Inferior parietal cortex (tissue), 1 donor: Measurements from ENCODE around the gene CCZ1.
"Not testable (repeated sequence)": the region's sequence is repeated elsewhere in the genome, so short reads cannot be mapped to it uniquely, and the experiment has no call there.

Source experiments
- DNase-seq: peaks from one replicate; pipeline ENCODE4 v3.0.0-alpha.2; 2016; ENCODE audit errors: extremely low spot score

Gene CCZ1

DNA sequence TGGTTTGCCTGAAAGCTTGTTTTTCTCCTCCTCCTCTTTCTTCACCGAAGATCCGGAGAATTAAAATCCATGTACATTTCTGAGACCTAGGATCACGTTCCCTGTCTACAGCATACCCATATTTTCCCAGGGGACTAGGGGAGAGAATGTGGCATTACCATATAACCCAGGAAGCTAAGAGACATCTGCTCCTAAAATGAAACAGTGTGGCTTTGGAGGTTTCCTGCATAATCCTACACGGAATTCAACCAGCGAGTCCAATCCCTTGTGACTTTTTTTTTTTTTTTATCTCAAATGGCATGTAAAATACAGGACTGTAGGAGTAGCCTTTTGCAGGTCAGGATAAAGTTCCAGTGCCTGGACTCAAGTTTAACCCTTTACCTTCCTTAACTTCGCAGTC lies 10.3 kb downstream of the CCZ1 start:
- not testable (repeated sequence) for DNase-seq

DNA sequence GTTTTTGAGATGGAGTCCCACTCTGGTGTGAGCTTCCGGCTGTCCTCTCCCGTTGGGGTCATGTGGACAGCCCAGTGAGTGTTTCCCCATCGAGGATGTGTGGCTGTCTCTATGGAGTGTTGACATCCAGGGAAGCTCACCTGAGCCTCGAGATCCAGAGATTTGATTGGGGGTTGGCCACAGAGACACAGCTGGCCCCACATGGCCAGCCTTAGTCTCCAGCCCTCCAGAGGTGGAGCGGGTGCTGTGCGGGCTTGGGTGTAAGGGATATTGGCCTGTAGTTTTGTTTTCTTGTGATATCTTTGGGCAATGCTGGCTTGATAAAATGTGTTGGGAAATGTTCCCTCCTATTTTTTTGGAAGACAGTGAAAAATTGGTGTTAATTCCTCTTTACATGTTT lies 18.0 kb downstream of the CCZ1 start:
- DNase-seq = not testable (repeated sequence)

DNA sequence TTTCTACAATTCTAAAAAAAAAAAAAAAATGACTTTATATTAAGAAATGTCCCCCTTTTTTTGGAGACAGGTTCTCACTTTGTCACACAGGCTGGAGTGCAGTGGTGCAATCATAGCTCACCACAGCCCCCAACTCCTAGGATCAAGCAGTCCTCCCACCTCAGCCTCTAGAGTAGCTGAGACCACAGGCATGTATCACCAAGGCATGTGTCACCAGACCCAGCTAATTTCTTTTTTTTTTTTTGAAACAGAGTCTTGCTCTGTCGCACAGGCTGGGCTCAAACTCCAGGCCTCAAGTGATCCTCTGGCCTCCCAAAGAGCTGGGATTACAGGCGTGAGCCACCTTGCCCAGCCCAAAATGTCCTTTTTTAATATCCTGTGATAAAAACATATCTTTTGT lies 25.6 kb downstream of the CCZ1 start:
- not testable (repeated sequence) for DNase-seq

DNA sequence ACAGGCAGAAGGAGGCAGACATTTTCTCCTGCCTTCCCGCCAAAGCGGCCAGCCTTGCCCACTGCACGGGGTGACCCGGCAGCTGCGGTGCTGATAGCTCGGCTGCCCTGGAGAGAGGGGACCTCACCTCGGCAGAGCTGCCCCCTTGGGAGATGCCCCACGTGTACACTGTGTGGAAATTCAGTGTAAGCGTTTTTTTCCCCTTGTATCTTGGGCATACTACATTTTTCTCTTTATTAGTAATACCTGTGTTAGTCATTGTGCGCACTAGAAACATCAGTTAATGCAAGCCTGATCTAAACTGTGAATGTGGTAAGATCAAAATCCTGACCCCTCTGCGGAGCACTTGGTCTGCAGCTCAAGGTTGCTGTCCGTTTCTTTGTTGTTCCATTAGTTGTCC lies 26.1 kb downstream of the CCZ1 start:
- not testable (repeated sequence) for DNase-seq

DNA sequence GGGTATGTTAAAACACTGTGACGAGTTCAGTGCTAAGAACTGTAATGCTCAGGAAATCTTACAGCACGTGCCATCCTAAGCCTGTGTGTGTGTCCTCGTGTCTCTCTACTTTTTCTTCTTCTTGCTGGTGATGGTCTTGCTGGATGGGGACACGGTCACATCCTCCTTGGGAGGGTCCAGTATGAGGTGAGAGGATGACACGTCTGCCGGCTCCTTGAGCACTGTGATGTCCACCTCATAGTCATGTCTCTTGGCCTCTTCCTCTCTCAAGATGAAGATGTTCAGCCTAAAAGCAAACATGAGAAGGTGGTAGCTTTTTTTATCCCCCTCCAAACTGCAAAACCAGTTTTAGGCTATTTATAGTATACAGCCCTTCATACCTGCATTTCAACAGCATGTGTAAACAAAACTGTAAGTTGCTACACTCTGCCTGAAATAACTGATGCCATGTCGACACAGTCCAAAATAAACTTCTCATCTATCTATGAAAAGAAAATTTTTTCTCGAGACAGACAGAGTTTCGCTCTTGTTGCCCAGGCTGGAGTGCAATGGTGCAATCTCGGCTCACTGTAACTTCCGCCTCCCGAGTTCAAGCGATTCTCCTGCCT lies 27.8 kb downstream of the CCZ1 start:
- DNase-seq = not testable (repeated sequence)

DNA sequence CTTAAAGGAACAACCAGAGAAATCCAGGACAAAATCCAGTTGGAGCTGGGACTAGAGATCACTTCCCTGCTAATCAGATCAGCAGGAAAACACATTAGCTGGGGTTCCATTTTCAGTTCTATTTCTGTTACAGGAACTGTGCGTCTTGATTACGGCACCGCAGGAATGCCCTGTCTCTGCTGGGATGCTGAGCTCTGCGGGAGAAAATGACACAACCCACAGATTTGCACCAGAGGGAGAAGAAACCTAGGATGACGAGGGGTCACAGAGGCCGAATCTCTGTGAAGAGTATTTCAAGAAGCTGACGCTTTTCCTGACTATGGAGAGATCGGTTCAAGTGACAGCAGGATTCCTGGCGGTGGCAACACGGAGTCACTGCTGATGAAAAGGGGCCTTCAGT lies 31.8 kb downstream of the CCZ1 start:
- DNase-seq = not testable (repeated sequence)

DNA sequence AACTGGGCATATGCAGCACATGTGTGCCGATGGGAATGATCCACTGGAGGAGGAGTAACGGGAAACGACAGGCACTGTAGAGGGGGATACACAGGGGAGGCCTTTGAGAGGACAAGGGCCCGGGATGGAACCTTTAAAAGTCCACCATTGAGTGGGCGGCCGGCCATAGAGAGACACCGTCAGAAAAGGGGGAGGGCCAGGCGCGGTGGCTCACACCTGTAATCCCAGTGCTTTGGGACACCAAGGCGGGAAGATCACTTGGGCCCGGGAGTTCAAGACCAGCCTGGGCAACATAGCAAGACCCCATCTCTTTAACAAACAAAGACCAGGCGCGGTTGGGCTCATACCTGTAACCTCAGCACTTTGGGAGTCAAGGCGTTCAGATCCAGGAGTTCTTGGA lies 32.7 kb downstream of the CCZ1 start:
- not testable (repeated sequence) for DNase-seq

DNA sequence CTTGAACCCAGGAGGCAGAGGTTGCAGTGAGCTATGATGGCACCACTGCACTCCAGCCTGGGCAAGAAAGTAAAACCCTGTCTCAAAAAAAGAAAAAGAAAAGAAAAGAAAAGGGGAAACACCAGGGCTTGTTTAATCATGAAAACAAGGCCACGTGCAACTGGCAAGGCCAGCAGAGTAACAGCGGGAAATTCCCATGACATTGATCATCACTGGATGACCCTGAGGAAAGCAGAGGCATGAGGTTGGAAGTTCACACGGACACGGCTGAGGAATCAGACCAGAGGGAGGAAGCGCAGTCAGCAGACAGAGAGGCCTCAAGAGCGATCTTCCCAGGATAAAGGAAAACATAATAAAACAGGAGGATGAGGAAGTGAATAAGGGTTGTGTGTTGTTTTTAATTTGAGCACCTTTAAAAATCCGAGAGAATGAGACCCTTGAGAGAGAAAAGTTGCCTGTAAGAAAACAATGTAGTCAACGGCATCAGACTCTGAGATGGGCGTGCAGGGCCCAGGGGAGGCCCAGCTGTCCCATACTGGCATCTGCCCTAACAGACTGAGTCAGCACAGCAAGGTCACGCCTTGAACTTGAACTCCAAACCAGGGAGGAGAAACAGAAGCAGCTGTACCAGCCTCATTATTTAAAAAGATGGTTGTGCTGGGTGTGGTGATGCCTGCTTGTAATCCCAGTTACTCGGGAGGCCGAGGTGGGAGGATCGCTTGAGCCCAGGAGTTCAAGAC lies 33.5 kb downstream of the CCZ1 start:
- not testable (repeated sequence) for DNase-seq

DNA sequence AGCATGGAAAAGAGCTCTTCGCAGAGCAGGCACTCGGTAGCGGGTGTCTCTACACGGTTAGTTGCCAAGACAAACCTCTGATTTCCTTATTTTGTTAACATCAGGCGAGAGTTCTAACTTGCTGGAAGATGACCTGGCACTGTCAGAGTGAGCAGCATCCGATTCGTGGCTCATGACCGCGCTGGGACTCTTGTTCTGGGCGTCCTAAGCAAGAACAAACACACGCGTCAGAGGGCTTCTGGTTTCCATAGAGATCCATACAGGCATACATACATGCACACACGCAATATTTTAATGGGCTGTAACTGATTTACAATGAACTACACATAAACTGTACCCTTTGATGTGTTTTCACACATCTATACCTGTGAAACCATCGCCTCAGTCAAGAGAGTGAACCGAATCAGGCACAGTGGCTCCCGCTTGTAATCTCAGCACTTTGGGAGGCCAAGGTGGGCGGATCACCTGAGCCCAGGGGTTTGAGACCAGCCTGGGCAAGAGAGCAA lies 36.5 kb downstream of the CCZ1 start:
- DNase-seq = not testable (repeated sequence)

DNA sequence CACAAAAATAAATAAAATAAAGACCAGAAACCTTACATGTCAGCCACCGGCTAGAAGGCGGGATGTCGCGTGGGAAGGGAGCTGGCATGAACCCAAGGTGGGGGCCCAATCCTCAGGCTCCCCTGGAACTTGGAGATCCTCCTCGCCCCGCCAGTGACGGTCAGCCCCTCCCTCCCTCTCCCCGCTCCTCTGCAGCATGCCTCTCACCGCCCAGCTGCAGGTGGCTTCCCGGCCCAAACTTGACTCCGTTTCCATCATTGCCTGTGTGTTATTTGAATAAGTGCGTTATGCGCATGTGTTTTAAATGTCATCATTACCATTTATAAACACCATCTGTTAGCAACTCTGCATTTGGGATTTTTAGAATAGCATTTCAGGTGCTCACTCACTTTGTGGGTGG lies 64.7 kb downstream of the CCZ1 start:
- DNase-seq = not testable (repeated sequence)

DNA sequence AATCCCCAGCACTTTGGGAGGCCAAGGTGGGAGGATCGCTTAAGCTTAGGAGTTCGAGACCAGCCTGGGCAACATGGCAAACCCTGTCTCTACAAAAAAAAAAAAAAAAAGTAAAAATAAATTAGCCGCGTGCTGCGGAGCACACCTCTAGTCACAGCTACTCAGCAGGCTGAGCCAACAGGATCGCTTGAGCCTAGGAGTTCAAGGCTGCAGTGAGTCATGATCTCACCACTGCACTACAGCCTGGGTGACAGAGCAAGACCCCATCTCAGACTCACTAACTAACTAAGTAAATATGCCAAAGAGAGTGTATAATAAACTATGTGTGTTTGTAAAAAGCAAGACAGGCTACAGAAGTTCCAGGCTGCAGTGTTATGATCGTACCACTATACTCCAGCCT lies 65.3 kb downstream of the CCZ1 start:
- DNase-seq = not testable (repeated sequence)

DNA sequence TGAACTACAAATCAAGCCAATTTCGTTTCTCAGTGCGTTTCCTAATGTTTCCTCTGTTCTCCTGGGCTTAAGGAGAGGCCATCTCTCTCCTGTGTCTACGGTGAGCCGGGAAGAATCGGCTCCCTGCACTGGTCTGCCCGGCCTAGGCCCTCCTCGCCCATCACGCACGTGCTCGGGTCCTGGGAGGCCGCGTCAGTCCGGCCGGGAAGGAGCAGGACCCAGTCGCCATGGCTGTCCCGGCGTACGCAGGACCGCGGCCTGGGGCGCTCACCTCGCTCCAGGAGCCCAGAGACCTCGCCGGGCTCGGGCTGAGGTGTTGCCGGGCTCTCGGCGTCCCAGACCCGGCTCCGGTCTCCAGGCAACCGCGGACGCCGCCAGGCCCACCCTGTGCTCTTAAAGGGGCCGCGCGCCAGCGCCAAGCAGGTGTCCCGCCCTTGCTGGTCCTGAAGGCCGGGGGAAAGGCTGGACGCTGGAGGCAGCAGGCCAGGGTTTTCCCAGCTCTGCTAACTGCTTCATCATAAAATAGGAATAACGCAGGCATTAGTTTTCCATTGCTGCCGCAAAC lies 71.9 kb downstream of the CCZ1 start, which contains the start of gene RSPH10B:
TSS of gene RSPH10B (minus strand) at position 343 of the 565 bp plus-strand sequence. CDS start 3,573 bp downstream, outside the sequence.
- DNase-seq = not testable (repeated sequence)

DNA sequence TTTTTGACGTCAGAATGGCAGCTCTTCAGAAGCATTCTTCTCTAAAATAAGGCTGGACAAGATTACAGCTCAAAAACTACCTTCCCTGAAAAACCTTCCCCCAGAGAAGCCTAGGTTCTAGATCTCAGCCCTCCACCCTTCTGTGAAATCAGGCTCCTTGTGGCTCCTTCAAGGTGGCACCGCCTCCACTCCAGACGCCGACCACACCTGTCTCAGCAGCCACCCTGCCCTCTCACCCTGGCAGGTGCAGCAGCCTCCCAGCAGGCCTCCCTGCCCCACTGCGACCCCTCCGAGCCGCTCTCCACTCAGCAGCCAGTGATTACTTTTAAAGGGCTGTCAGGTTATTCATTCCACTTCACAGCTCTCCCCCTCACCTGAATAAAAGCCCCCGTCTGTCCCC lies 75.0 kb downstream of the CCZ1 start:
- not testable (repeated sequence) for DNase-seq
